Smooth muscle cell (in vitro differentiated cells): ENCODE results near the gene ZNF235. TPM values are rescaled to one million over a fixed set of nuclear protein-coding genes. Genes with fewer than 3 reads are reported as not detected.
"Not testable (repeated sequence)": the region's sequence is repeated elsewhere in the genome, so short reads cannot be mapped to it uniquely, and the experiment has no call there.

Source experiments
- DNase-seq: peaks from one replicate; lab custom pipeline; 2025; ENCODE audit not compliant: unreplicated experiment; lab: John Stamatoyannopoulos, UW
- H2AFZ ChIP-seq: fragments of 200-600 bp; sonication (generic); 2 replicates; pipeline ENCODE4 v1.6.0; 2016; ENCODE audit warnings: antibody characterized with exemption, low read depth, mild to moderate bottlenecking
- H3F3A ChIP-seq: fragments of 200-600 bp; sonication (generic); 2 replicates; pipeline ENCODE4 v1.6.0; 2017; ENCODE audit warnings: antibody characterized with exemption, low read depth
- H3K27ac ChIP-seq: fragments of 200-600 bp; sonication (generic); 2 replicates; pipeline ENCODE4 v1.5.1; 2016; ENCODE audit warnings: low read depth, mild to moderate bottlenecking
- H3K27me3 ChIP-seq: fragments of 200-600 bp; sonication (generic); 2 replicates; pipeline ENCODE4 v1.6.1; 2016; ENCODE audit warnings: low read depth, mild to moderate bottlenecking
- H3K36me3 ChIP-seq: fragments of 200-600 bp; sonication (generic); 2 replicates; pipeline ENCODE4 v1.5.1; 2016; ENCODE audit warnings: low read depth
- H3K4me1 ChIP-seq: fragments of 200-600 bp; sonication (generic); 2 replicates; pipeline ENCODE4 v1.5.1; 2016; ENCODE audit warnings: low read depth
- H3K4me2 ChIP-seq: fragments of 200-600 bp; sonication (generic); 2 replicates; pipeline ENCODE4 v1.6.0; 2016; ENCODE audit warnings: mild to moderate bottlenecking
- H3K4me3 ChIP-seq: fragments of 200-600 bp; sonication (generic); 2 replicates; pipeline ENCODE4 v1.5.1; 2016; ENCODE audit warnings: mild to moderate bottlenecking
- H3K79me2 ChIP-seq: fragments of 200-600 bp; sonication (generic); 2 replicates; pipeline ENCODE4 v1.6.0; 2016; ENCODE audit warnings: low read depth, mild to moderate bottlenecking
- H3K9ac ChIP-seq: fragments of 200-600 bp; sonication (generic); 2 replicates; pipeline ENCODE4 v1.6.0; 2016; ENCODE audit warnings: low read depth
- H3K9me3 ChIP-seq: fragments of 200-600 bp; sonication (generic); replicated peaks from 2 replicates; pipeline ENCODE4 v1.5.1; 2016; ENCODE audit warnings: low read depth
- H4K20me1 ChIP-seq: fragments of 200-600 bp; sonication (generic); 2 replicates; pipeline ENCODE4 v1.6.0; 2016; ENCODE audit warnings: low read depth
- CTCF ChIP-seq: fragments of 200-600 bp; sonication (generic); IDR thresholded peaks from 2 replicates; pipeline ENCODE4 v1.5.1; 2017; ENCODE audit warnings: borderline replicate concordance, mild to moderate bottlenecking, antibody characterized with exemption; ENCODE audit not compliant: insufficient read depth, poor library complexity, severe bottlenecking
- WGBS: methylation state at CpG from one replicate; pipeline ENCODE4 v1.1.7; 2016; ENCODE audit warnings: low lambda C conversion rate; 5-methylcytosine and 5-hydroxymethylcytosine counted together
- polyA plus RNA-seq: library from polyadenylated mRNA; unstranded; fragments of >200 nt; fragmentation: Nextera tagmentation; extraction: Ambion mirVana; gene quantifications from 2 replicates; pipeline ENCODE4 v1.2.1, GENCODE V29; 2016
- total RNA-seq: library from RNA; depleted of rRNA; stranded (reverse); fragments of >200 nt; gene quantifications from 2 replicates; pipeline ENCODE4 v1.2.3, GENCODE V29; 2014

ZNF235 gene
- total and polyA plus RNA-seq, 2 experiments from 2014 or later = 0.85 to 1.3 TPM

- 92% methylated on average over 1 of the region's 1 CpG for WGBS
- Histone ChIP-seq H3K4me2 (no peak overlapping the region), H2AFZ (no peak overlapping the region), H3K9ac (no peak overlapping the region), H3K9me3 (peaks cover 33% of the 10 kb centered on the region), H4K20me1 (no peaks in the 10 kb centered on the region), H3K36me3 (peaks cover 2% of the 10 kb centered on the region), H3K4me3 (no peak overlapping the region), H3K79me2 (no peaks in the 10 kb centered on the region), H3K27ac (no peak overlapping the region), H3K27me3 (no peaks in the 10 kb centered on the region), H3K4me1 (no peaks in the 10 kb centered on the region), H3F3A (no peaks in the 10 kb centered on the region)
- no peak for TF ChIP-seq CTCF
- no peak for DNase-seq
Observed at GRCh38 chr19:44258136-44258535, 46.7 kb downstream of the ZNF235 start.

GRCh38 chr19:44255705-44256411, 49.0 kb downstream of the ZNF235 start:
- H3K27me3 ChIP-seq = no peaks in the 10 kb centered on the region
- H3K27ac ChIP-seq = no peak overlapping the region
- no peak overlapping the region for H2AFZ ChIP-seq
- H3F3A ChIP-seq = no peaks in the 10 kb centered on the region
- no peak overlapping the region for H3K4me3 ChIP-seq
- TF ChIP-seq CTCF = no peak
- no peaks in the 10 kb centered on the region for H4K20me1 ChIP-seq
- H3K4me2 ChIP-seq = no peak overlapping the region
- H3K4me1 ChIP-seq = no peaks in the 10 kb centered on the region
- no peak overlapping the region for H3K9ac ChIP-seq
- peaks cover 48% of the 10 kb centered on the region for H3K9me3 ChIP-seq
- no peaks in the 10 kb centered on the region for H3K79me2 ChIP-seq
- DNase-seq = no peak
- H3K36me3 ChIP-seq = peaks cover 5% of the 10 kb centered on the region

GRCh38 chr19:44254496-44254895, 50.3 kb downstream of the ZNF235 start:
- TF ChIP-seq CTCF = no peak
- Histone ChIP-seq H3K9ac (no peak overlapping the region), H3K27me3 (no peaks in the 10 kb centered on the region), H3K4me1 (no peaks in the 10 kb centered on the region), H2AFZ (no peak overlapping the region), H4K20me1 (no peaks in the 10 kb centered on the region), H3K27ac (no peak overlapping the region), H3F3A (no peaks in the 10 kb centered on the region), H3K4me3 (no peak overlapping the region), H3K9me3 (peaks cover 52% of the 10 kb centered on the region), H3K36me3 (peaks cover 5% of the 10 kb centered on the region), H3K4me2 (no peak overlapping the region), H3K79me2 (no peaks in the 10 kb centered on the region)
- DNase-seq = no peak
- 95% methylated on average over 2 of the region's 2 CpGs for WGBS

- H4K20me1 ChIP-seq, H3K79me2 ChIP-seq, H3K4me1 ChIP-seq, H3K36me3 ChIP-seq, H3K4me3 ChIP-seq, H3F3A ChIP-seq, H2AFZ ChIP-seq, H3K27ac ChIP-seq, H3K4me2 ChIP-seq, H3K27me3 ChIP-seq, DNase-seq, H3K9ac ChIP-seq: not testable (repeated sequence)
- 90% methylated on average over 2 of the region's 2 CpGs for WGBS
- peaks cover 52% of the 10 kb centered on the region for H3K9me3 ChIP-seq
Observed at GRCh38 chr19:44253392-44253791, 51.4 kb downstream of the ZNF235 start.

- H3K27ac ChIP-seq, H3K4me3 ChIP-seq, H3K36me3 ChIP-seq, H3K79me2 ChIP-seq, DNase-seq, H3K4me2 ChIP-seq, H3F3A ChIP-seq, H3K27me3 ChIP-seq, H3K4me1 ChIP-seq, H3K9ac ChIP-seq, H4K20me1 ChIP-seq, H2AFZ ChIP-seq: not testable (repeated sequence)
- WGBS = 98% methylated on average over 2 of the region's 2 CpGs
- H3K9me3 ChIP-seq = peaks cover 52% of the 10 kb centered on the region
Observed at GRCh38 chr19:44252332-44252731, 52.5 kb downstream of the ZNF235 start.
